Right lobe of liver (tissue), 6 donors: ENCODE data around the gene MCTP1. TPM values are rescaled to one million over a fixed set of nuclear protein-coding genes. Genes with fewer than 3 reads are reported as not detected.

Source experiments
- ATAC-seq, 4 donors: fragments of 200-7000 bp; cut with Tn5 transposase; one replicate each; pipeline ENCODE4 v1.9.1; 2020; ENCODE audit warnings: mild to moderate bottlenecking in 4 of 4, moderate library complexity in 4 of 4
- DNase-seq, 3 donors: peaks; one replicate each; pipeline ENCODE4 v3.0.0-alpha.2; 2020
- H3K27ac ChIP-seq, 3 donors: fragments of 200-600 bp; one replicate each; pipeline ENCODE4 v1.8.0; 2022
- H3K27me3 ChIP-seq, 2 donors: fragments of 200-600 bp; one replicate each; pipeline ENCODE4 v1.8.0; 2022
- H3K36me3 ChIP-seq, 4 donors: fragments of 200-600 bp; sonication (generic) in 1 of 4; one replicate each; pipeline versions ENCODE4 v1.5.1 to v1.8.0; 2017 to 2022; ENCODE audit warnings: control low read depth in 1 of 4
- H3K4me1 ChIP-seq, 4 donors: fragments of 200-600 bp; sonication (generic) in 1 of 4; one replicate each; pipeline versions ENCODE4 v1.5.1 to v1.8.0; 2017 to 2022; ENCODE audit warnings: control low read depth in 1 of 4
- H3K4me3 ChIP-seq, 3 donors: fragments of 200-600 bp; one replicate each; pipeline ENCODE4 v1.8.0; 2022
- H3K9me3 ChIP-seq, 4 donors: fragments of 200-600 bp; sonication (generic) in 1 of 4; one replicate each; pipeline versions ENCODE4 v1.5.1 to v1.8.0; 2017 to 2022; ENCODE audit warnings: control low read depth in 1 of 4
- POLR2A ChIP-seq: fragments of 450-650 bp; IDR thresholded peaks from one replicate; pipeline ENCODE4 v1.6.1; 2017; ENCODE audit warnings: antibody characterized with exemption, mild to moderate bottlenecking
- WGBS: methylation state at CpG from one replicate; pipeline ENCODE4 v1.1.6; 2018; ENCODE audit warnings: low coverage, low lambda C conversion rate; ENCODE audit not compliant: insufficient coverage; ENCODE audit errors: missing lambda C conversion rate; 5-methylcytosine and 5-hydroxymethylcytosine counted together
- intact Hi-C, 2 donors: fragments of 100-400 bp; cut with DNase I; formaldehyde crosslinking; loops; one replicate each; pipeline versions ENCODE4 v1.11.2 to v1.14.1; 2022
- total RNA-seq, 6 experiments: library from RNA; depleted of rRNA in 2 of 6; stranded (reverse); fragments of >200 nt in 2 of 6; fragmentation: NEBNext Ultra II Directional in 3 of 6; extraction: Animal tissue kit (Norgen Biotek cat#: 25700) in 3 of 6; gene quantifications; one replicate each; pipeline versions ENCODE4 v1.1.0 to v1.2.4, GENCODE V29; 2016 to 2023
- TF ChIP-seq, protein P1 (sequence below), 4 donors: fragments of 200-600 bp in 3 of 4; fragments of 450-650 bp in 1 of 4; IDR thresholded peaks; one replicate each; pipeline versions ENCODE4 v1.5.1 to v1.8.0; 2016 to 2022; ENCODE audit warnings: antibody characterized with exemption in 4 of 4, mild to moderate bottlenecking in 2 of 4
- donor health status: DM: no; HTN: yes; CAD: no.
- donor health status: DM: no; HTN: no; CAD: no.
- donor health status: DM: no; HTN: no; CAD: no.
- donor health status: DM: no; HTN: yes; CAD: no.
- donor health status: DM: no; HTN: yes; CAD: no.

MCTP1 gene
- total RNA-seq, 6 experiments from 2014 or later: 1.2 to 5.9 (median 3.5) TPM

DNA sequence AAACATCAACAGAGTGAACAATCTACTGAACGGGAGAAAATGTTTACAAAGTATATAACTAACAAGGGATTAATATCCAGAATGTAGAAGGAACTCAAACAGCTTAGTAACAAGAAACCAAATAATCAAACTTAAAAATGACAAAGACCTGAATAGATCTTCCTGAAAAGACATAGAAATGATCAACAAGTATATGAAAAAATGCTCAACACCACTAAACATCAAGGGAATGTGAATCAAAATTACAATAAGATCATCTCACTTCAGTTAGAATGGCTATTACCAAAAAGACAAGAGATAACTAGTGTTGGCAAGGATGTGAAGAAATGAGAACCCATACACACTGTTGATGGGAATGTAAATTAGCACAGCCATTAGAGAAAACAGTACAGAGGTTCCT, 218.8 kb downstream of the MCTP1 start:
- no peaks in the 10 kb centered on the region for H3K9me3 ChIP-seq
- 44% methylated on average over 1 of the region's 1 CpG for WGBS
- H3K4me1 ChIP-seq: no peaks in the 10 kb centered on the region
- ATAC-seq (no peak), DNase-seq (no peak)
- intact Hi-C loops: no loop called here
- no peaks in the 10 kb centered on the region for H3K36me3 ChIP-seq
- H3K4me3 ChIP-seq: no peak overlapping the region
- TF ChIP-seq POLR2A: no peak
- TF ChIP-seq, protein P1, sequence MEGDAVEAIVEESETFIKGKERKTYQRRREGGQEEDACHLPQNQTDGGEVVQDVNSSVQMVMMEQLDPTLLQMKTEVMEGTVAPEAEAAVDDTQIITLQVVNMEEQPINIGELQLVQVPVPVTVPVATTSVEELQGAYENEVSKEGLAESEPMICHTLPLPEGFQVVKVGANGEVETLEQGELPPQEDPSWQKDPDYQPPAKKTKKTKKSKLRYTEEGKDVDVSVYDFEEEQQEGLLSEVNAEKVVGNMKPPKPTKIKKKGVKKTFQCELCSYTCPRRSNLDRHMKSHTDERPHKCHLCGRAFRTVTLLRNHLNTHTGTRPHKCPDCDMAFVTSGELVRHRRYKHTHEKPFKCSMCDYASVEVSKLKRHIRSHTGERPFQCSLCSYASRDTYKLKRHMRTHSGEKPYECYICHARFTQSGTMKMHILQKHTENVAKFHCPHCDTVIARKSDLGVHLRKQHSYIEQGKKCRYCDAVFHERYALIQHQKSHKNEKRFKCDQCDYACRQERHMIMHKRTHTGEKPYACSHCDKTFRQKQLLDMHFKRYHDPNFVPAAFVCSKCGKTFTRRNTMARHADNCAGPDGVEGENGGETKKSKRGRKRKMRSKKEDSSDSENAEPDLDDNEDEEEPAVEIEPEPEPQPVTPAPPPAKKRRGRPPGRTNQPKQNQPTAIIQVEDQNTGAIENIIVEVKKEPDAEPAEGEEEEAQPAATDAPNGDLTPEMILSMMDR (IDR thresholded peaks at IDR 0.05): no peak
- H3K27ac ChIP-seq: no peak overlapping the region
- no peaks in the 10 kb centered on the region for H3K27me3 ChIP-seq

DNA sequence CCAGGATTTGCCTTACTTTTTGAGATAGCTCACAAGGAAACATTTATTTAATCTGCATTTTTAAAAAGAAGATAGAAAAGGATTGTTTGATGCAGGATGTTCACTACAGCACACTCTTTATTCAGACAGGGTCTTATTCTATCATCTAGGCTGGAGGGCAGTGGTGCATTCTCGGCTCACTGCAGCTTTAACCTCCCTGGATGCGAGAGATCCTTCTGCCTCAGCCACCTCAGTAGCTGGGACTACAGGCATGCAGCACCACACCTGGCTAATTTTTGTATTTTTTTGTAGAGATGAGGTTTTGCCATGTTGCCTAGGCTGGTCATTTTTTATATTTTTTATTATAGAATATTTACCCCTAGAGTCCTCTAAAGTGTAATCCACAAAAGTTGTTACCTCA, 221.4 kb downstream of the MCTP1 start:
- TF ChIP-seq POLR2A: no peak
- DNase-seq: no peak
- 64% methylated on average over 2 of the region's 2 CpGs for WGBS

DNA sequence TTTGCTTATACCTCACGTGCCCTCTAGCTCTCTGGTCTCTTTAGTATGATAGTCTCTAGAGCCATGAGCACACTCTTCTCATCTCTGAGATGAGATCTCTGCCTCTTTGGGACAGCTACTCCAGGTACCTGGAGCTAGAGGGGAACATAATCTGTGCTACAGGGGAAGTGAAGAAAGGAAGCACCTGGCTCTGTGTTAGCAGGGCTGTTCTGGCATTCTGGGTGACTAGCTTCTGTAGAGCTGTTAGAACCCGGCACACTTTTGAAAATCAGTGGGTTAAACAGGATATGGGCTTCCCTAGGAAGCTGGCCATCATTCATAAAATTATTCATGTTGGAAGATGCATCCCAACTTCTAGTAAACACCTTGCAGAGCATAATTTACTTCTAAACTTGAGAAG, 224.8 kb downstream of the MCTP1 start:
- Histone ChIP-seq H3K27me3 (no peaks in the 10 kb centered on the region), H3K4me1 (no peaks in the 10 kb centered on the region), H3K27ac (no peak overlapping the region), H3K36me3 (no peaks in the 10 kb centered on the region), H3K4me3 (no peak overlapping the region), H3K9me3 (no peaks in the 10 kb centered on the region)
- TF ChIP-seq, protein P1 (IDR thresholded peaks at IDR 0.05): no peak
- TF ChIP-seq POLR2A: no peak
- DNase-seq (no peak), ATAC-seq (peak in 1 of 4 donors; percentile 14)
- WGBS: 29% methylated on average over 2 of the region's 2 CpGs
- intact Hi-C loops: no loop called here

More for the DNA sequence above, 221.4 kb downstream of the MCTP1 start:
- H3K27me3 ChIP-seq: no peaks in the 10 kb centered on the region
- intact Hi-C loops: no loop called here
- H3K4me1 ChIP-seq: no peaks in the 10 kb centered on the region
- H3K9me3 ChIP-seq: no peaks in the 10 kb centered on the region
- no peak overlapping the region for H3K27ac ChIP-seq
- no peak for ATAC-seq
- H3K4me3 ChIP-seq: no peak overlapping the region
- no peaks in the 10 kb centered on the region for H3K36me3 ChIP-seq

DNA sequence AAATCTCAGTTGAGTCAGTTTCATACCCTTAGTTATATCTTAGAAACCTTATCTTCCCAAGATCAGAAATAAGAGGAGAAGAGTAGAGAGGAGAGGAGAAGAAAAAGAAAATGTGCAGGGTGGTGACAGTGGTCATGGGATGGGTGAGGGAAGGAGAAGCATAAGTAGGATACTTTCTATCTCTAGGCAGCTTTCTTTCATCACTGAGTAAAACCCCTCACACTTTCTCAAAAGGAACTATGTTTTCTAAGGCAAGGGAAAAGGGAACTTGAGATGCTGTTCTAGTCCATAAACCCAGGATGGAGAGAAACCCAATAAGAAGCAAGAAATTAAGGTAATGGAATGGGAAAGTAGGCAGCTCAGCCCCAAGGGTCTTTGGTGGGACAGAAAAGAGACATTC, 225.3 kb downstream of the MCTP1 start:
- Histone ChIP-seq H3K27ac (no peak overlapping the region), H3K4me1 (no peaks in the 10 kb centered on the region), H3K36me3 (no peaks in the 10 kb centered on the region), H3K4me3 (no peak overlapping the region), H3K27me3 (no peaks in the 10 kb centered on the region), H3K9me3 (no peaks in the 10 kb centered on the region)
- intact Hi-C loops: no loop called here
- DNase-seq (no peak), ATAC-seq (peak in 2 of 4 donors; percentile 22 to 33)
- TF ChIP-seq, protein P1 (IDR thresholded peaks at IDR 0.05): no peak
- TF ChIP-seq POLR2A: no peak

DNA sequence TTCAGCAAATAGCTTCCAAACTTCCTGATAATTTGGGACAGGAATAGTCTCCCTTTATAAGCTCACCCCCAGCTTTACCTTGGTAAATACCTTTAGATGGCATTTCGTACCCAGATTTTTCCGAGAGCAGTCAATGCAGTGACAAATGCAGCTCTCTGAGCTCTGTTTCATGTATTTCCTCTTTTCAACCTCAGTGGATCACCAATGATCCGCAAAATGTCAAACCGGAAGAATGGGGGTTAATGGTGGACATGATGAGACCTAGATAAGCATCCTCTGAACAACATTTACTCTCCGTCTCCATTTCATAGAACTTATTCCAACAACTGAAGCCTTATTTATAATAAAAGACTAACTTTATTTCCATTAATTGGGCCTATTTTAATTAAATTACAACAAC, 227.3 kb downstream of the MCTP1 start:
- WGBS: 61% methylated on average over 5 of the region's 5 CpGs
- Histone ChIP-seq H3K4me1 (no peaks in the 10 kb centered on the region), H3K4me3 (no peak overlapping the region), H3K36me3 (no peaks in the 10 kb centered on the region), H3K9me3 (no peaks in the 10 kb centered on the region), H3K27ac (no peak overlapping the region), H3K27me3 (no peaks in the 10 kb centered on the region)
- TF ChIP-seq, protein P1 (IDR thresholded peaks at IDR 0.05): no peak
- intact Hi-C loops: no loop called here
- DNase-seq (no peak), ATAC-seq (no peak)
